HG02642 (cell line): ENCODE data around the gene SYTL3.
"Not testable (repeated sequence)": the region's sequence is repeated elsewhere in the genome, so short reads cannot be mapped to it uniquely, and the experiment has no call there.

Experiments
- ATAC-seq: cut with Tn5 transposase; IDR thresholded peaks from one replicate; pipeline ENCODE4 v1.9.1; 2021; ENCODE audit warnings: mild to moderate bottlenecking; ENCODE audit not compliant: unreplicated experiment, poor library complexity

SYTL3 gene

GRCh38 chr6:158783851-158784250, 134.0 kb downstream of the SYTL3 start:
- ATAC-seq = no peak

- ATAC-seq = no peak
Measured at GRCh38 chr6:158784505-158784904, 134.7 kb downstream of the SYTL3 start.

DNA sequence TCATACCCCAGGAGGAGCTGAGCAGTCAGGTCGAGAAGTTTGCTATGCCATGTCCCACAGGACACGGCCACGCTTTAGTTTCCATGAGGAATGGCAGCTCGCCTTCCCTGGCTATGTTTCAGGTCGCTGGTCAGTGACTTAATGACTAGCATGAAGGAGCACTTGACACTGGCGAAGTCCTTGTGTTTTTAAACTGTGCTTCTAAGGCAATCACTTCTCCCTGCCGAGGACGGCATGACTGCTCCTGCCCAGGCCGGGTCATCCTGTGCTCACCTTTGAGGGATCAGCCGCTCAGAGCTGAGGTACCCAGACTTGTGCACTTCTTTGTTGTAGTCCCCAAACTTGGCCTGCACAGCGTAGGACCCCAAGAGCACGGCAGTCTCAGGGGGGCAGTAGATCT, 135.2 kb downstream of the SYTL3 start:
- no peak for ATAC-seq

DNA sequence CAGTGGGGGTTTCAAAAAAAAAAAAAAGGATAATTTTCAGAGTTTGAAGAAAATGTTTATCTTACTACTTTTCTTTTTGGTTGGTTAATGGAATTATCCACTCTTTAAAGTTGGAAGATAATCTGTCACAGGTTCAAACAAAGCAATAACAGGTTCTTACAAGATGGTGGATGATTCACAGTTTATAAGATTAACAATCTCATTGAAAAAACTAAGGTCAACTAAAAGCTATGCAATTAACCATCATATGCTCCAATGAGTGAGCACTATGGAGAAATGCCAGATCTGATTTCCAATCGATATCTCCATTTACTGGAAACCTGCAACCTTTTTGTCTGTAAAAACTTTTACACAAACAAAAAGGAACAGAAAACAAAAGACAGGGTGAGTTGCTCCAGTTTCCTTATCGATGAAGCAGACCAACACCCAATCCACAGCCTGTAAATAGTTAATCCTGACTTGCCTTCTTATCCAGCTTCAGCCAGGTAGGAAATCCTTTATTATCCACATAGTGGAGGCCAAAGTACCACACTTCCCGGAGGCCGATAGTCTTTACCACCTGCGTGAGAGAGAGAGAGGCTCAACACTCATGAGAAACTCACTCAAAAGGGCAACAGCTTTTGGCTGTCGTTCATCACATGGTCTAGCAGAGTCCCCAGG, 136.9 kb downstream of the SYTL3 start:
- no peak for ATAC-seq

DNA sequence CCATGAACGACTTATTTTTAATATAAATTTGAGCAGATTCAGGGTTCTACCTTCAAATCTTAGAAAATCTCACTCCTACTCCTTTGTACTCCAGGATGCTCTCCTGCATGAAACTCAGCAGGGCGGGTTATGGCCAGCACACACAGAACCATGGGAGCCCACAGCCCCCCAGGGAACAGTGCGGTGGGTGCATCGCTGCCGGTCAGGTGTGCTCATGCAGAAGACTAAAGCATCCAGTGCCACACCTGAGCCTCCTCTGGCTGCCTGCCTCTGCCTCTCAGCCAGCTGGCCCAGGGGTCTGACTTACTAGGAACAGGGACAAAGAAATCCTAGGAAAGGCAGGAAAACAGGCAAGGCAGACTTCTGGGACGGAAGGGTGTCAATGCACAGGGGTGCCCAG, 137.5 kb downstream of the SYTL3 start:
- no peak for ATAC-seq

GRCh38 chr6:158789115-158789917, 139.5 kb downstream of the SYTL3 start:
- ATAC-seq = peak; percentile 48

DNA sequence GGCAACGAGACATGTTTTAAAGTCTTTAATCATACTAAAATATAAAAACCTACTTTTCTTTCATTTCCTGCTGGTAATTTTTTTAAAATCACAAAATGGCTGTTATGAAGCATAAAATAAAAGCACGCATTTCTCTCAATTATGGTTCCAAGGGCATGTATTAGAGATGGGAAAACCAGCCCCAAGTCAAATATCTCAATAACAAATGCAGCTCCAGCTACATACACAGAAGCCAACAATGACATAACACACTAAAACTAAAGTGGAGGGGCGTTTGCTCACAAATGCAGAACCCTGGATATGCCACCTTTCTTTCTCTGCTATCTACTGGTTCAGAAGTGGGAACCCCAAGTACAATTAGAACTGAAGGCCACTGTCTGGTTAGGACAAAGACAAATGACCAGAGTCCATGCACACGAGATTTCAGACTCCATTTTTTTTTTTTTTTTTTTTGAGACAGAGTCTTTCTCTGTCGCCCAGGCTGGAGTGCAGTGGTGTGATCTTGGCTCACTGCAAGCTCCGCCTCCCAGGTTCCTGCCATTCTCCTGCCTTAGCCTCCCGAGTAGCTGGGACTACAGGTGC, 141.5 kb downstream of the SYTL3 start:
- no peak for ATAC-seq

DNA sequence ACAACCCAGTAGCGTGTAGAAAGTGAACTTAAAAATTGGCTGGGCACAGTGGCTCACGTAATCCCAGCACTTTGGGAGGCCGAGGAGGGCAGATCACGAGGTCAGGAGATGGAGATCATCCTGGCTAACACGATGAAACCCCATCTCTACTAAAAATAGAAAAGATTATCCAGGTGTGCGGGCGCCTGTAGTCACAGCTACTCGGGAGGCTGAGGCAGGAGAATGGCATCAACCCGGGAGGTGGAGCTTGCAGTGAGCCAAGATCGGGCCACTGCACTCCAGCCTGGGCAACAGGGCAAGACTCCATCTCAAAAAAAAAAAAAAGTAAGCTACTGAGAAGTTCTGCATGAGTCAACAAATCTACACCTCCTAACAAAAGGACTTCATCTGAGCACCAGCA, 142.7 kb downstream of the SYTL3 start:
- ATAC-seq = not testable (repeated sequence)

DNA sequence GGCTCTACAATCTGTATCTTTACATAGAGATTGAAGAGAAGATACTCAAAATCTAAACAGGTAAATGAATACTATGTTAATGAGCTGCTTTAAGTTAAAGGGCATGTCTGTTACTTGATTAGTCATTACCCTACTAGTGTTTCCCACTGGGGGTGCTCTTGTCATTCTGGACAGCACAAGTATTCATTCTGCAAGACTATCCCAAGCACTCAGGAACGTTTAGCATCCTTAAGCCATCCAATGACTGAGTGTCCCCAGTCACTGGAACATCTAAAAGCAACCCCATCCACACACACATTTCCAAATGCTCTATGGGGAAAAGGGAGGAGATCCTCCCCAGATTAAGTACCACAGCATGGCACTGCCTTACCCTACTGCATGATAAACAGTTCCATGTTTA, 143.6 kb downstream of the SYTL3 start:
- ATAC-seq = no peak

GRCh38 chr6:158795516-158795915, 145.7 kb downstream of the SYTL3 start:
- no peak for ATAC-seq

DNA sequence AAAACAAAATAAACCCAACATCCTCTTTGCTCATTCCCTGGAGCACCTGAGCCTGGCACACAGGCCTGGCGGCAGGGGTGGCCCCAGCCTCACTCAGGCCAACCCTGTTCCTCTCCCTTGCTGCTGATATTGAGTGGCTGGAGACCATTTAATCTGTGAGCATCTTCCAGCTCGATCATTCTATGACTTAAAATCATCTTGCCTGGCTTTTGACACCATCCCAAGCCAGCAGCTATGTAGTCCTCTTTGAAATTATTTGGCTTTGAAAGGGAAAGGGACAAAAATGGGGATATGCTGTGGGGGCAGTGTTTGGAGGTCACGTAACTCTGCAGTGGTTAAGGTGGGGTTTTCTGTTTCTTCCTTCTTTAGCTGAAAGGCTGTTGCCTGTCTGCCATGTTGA, 146.5 kb downstream of the SYTL3 start:
- no peak for ATAC-seq

DNA sequence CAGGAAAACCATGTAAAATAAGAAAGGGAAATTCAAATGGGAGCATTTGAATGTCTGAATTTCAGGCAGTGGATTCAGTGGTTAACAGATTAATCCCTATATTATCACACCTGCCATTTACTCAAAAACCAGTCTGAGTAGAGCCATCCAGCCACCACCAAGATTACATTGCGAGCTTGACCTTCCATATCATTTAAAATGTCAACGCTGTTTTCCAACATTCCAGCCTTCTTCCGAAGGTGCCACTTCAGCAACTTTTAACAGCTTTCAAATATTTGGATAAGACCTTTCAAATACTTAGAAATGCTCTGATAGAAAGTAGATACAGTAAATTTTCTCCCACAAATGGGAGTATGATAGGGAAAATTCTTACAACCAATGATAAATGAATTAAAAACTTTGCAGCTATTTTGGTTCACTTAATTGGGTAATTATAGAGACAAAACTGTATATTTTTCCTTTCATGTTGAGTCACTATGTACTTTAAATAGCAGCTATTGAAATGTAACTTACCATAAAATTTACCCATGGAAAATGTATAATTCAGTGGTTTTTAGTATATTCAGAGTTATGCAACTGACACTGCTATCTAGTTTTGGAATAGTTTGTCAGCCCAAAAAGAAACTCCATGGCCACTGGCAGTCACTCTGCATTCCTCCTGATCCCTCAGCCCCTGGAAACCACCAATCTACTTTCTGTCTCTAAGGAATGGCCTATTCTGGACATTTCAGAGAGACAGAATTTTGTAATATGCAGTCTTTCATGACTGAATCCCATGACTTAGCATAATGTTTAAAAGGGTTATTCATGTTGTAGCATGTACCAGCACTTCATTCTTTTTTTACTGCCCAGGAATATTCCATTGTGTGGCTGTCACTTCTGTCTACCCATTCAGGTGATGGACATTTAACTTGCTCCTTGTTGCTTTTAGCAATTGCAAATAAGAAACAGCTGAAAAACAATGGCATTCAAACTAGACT, 147.8 kb downstream of the SYTL3 start:
- ATAC-seq = no peak

- ATAC-seq = no peak
Measured at GRCh38 chr6:158798311-158798710, 148.5 kb downstream of the SYTL3 start.

- no peak for ATAC-seq
Measured at GRCh38 chr6:158799051-158799792, 149.4 kb downstream of the SYTL3 start.

- no peak for ATAC-seq
Measured at GRCh38 chr6:158801655-158802294, 151.9 kb downstream of the SYTL3 start.

DNA sequence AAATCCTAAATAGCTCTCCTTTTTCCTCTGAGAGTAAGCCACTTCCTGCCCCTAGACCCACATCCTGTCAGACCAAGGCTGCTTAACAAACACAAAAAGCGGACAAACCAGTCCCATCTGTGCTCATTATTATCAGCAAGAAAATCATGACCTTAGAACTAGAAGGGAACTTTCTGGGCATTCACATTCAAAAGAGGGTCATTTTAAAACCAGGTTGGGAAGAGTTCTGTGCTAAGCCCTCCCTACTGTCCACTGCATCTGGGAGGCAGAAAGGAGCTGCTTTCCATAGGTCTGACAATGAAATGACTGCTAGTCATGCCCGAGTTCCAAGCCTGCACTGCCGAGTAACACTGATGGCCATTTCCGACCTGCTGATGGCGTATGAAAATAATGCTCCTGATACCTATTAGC, 153.9 kb downstream of the SYTL3 start:
- ATAC-seq = peak; percentile 66

DNA sequence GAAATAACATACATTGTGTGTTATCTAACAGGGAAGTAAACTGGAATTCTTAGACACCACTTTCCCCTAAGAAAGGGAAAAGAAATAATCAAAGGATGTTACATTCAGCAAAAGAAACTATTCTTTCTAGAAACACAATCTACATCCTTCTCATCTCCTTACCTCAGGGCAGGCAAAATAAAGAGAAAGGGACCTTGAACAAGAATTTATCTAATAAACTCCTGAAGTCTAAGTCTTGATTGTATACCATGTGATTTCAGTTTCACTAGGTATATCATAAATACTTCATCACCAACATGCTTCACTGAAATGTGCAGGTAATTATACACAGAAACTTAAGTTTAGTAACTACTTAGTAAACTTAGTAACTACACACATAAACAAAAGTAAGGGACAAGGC, 154.4 kb downstream of the SYTL3 start:
- ATAC-seq = no peak

GRCh38 chr6:158805698-158806377, 156.0 kb downstream of the SYTL3 start:
- ATAC-seq = no peak
